Smooth muscle cell of the pulmonary artery (primary cell): ENCODE measurements around the gene ENTREP1. TPM values are rescaled to one million over a fixed set of nuclear protein-coding genes. Genes with fewer than 3 reads are reported as not detected.

Experiments used
- total RNA-seq: library from RNA; depleted of rRNA; stranded (reverse); fragments of >200 nt; gene quantifications from 2 replicates; pipeline ENCODE4 v1.2.3, GENCODE V29; 2014

The ENTREP1 gene, protein sequence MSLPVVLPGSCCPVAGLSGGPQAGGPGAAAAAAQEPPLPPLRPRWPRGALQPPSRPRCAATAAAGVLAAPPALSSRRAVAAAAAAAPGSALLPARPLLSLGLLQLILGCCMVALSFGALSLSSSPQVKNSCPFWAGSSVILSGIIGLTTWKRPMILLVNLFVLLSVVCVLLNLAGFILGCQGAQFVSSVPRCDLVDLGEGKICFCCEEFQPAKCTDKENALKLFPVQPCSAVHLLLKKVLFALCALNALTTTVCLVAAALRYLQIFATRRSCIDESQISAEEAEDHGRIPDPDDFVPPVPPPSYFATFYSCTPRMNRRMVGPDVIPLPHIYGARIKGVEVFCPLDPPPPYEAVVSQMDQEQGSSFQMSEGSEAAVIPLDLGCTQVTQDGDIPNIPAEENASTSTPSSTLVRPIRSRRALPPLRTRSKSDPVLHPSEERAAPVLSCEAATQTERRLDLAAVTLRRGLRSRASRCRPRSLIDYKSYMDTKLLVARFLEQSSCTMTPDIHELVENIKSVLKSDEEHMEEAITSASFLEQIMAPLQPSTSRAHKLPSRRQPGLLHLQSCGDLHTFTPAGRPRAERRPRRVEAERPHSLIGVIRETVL
- 0.26 and 0.33 TPM in 2 replicates for total RNA-seq

GRCh38 chr9:69324549-69325401 is at the start of gene ENTREP1:
ENTREP1 (plus strand) TSS chr9:69325215; CDS start chr9:69325310, 95 bp downstream.

Other genes with a start within 250 kb of the ENTREP1 start
- gene TJP2, start 150.9 kb upstream of the ENTREP1 start, total RNA-seq = 20.2 and 51.5 TPM in 2 replicates